ENCODE data around the gene RBSN.

Gene RBSN

DNA sequence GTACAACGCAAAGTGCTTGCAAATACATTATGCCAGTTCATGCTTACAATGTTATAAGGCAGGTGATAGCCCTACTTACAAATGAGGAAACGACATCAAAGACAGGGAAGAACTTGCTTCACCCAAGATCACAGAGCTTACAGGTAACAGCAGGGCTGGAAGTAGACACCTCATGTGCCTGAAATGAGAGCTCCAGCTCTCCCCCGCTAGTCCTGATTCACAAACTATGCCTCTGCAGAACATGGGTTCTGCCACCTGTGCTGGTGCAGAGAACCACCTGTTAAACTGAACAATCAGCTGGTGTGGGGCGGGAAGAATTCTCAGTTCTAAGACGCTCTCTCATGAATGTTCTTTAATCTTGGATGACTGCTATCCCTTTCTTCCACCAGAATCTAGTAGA lies 7.4 kb downstream of the RBSN start:
- in situ Hi-C loops (cut with HindIII; ENCODE audit: low pct_unique_long_range_greater_than_20kb, low sequenced_read_pairs): no loop called here
- DNase-seq (ENCODE audit: low read depth in 1 of 2, low spot score in 1 of 2): no peak
- no peak for TF ChIP-seq JUND (IDR thresholded peaks at IDR 0.05; ENCODE audit: low read depth)

DNA sequence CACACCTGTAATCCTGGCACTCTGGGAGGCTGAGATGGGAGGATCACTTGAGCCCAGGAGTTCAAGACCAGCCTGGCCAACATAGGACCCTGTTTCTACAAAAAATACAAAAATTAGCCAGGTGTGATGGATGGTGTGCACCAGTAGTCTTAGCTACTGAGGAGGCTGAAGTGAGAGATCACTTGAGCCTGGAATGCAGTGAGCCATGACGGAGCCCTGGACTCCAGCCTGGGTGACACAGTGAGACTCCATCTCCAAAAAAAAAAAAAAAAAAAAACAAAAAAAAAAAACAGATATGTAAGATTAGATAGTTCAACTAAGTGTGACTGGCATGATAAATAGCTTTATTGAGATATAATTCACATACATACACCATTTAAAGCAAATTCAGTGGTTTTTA lies 9.7 kb downstream of the RBSN start:
- in situ Hi-C loops (cut with HindIII; ENCODE audit: low pct_unique_long_range_greater_than_20kb, low sequenced_read_pairs): no loop called here
- DNase-seq (ENCODE audit: low read depth in 1 of 2, low spot score in 1 of 2): no peak
- no peak for TF ChIP-seq JUND (IDR thresholded peaks at IDR 0.05; ENCODE audit: low read depth)

DNA sequence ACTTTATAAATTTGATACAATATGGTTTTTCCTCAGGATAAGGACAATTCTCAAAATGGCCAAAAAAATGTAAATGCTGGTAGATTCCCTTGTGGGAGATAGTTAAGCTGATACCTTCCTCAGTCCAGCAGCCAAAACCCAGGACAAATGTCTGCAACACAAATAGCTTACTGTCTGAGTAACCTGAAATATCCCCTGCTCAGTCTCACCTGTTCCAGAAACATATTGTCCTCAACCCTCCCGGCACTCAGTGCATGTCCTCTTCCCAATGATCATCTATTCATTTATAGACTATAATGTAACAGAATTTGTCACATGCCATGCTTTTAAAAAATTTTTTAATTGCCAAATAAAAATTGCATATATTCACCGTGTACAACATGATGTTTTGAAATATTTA lies 12.2 kb downstream of the RBSN start:
- DNase-seq (ENCODE audit: low read depth in 1 of 2, low spot score in 1 of 2): no peak
- no peak for TF ChIP-seq JUND (IDR thresholded peaks at IDR 0.05; ENCODE audit: low read depth)
- in situ Hi-C loops (cut with HindIII; ENCODE audit: low pct_unique_long_range_greater_than_20kb, low sequenced_read_pairs): no loop called here

DNA sequence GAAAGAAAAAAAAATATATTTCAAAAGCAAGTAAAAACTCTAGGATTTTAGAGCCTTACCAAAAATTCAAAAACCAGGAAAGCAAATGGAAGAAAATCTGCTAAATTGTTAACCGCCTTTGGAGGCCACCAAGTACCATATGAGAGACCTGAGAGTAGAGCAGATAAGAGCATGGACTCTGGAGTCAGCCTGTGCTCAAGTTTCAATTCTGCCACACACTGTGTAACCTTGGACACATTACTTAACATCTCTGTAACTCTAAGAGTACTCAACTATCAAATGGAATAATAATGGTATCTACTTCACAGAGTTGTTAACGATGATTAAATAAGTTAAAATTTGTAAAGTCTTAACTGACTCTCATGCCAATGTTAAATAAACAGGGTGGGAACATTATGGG lies 12.7 kb downstream of the RBSN start:
- in situ Hi-C loops (cut with HindIII; ENCODE audit: low pct_unique_long_range_greater_than_20kb, low sequenced_read_pairs): no loop called here
- TF ChIP-seq JUND (IDR thresholded peaks at IDR 0.05; ENCODE audit: low read depth): no peak
- no peak for DNase-seq (ENCODE audit: low read depth in 1 of 2, low spot score in 1 of 2)

DNA sequence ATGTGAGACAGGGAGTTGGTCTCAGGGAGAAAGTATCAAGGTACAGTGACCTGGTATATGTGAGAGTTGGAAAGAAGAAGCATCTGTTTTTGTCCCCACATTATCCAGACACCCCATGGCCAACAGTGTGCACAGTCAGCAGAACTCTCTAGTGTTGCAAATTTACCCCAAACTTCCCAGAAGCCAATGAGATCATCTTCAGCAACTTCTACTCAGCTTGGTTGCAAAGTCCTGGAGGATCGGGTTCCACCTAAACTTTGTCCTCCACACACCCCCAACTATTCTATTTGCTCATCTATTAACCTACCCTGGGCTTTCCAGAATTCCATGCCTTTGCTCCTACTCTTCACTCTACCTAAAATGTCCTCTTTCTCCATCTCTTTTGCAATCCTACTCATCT lies 15.7 kb downstream of the RBSN start:
- DNase-seq (ENCODE audit: low read depth in 1 of 2, low spot score in 1 of 2): no peak
- in situ Hi-C loops (cut with HindIII; ENCODE audit: low pct_unique_long_range_greater_than_20kb, low sequenced_read_pairs): no loop called here
- TF ChIP-seq JUND (IDR thresholded peaks at IDR 0.05; ENCODE audit: low read depth): no peak

DNA sequence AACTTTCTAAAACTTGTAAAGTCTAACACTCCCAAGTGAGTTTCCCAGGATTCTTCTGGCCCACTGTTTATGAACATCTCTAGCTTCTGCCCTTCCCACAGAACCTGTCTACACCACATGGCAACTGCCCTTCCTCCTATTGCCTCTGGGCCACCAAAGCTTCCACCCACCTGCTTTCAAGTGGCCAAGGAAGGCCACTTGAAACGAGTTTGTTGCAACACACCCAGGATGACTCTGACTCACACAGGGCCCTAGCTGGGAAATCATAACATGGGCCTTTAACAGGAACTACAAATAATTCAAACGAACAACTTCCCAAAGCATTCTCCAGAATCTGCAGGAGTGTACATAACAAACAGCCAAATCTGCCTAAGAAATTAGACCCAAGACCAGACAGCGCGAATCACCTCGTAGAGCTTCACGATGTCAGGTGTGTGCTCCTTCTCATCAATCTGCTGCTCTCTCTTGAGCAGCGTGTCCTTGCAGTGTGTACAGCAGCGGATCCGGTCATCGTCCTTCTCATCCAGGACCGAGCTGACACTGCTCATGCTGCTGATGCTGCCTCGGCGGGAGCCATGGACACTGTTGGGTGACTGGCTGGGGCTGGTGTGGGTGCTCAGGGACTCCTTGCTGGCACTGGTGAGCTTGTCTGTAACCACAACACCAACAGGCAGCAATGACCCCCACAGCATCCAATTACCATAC lies 16.8 kb downstream of the RBSN start:
- in situ Hi-C loops (cut with HindIII; ENCODE audit: low pct_unique_long_range_greater_than_20kb, low sequenced_read_pairs): no loop called here
- no peak for TF ChIP-seq JUND (IDR thresholded peaks at IDR 0.05; ENCODE audit: low read depth)
- DNase-seq (ENCODE audit: low read depth in 1 of 2, low spot score in 1 of 2): no peak

DNA sequence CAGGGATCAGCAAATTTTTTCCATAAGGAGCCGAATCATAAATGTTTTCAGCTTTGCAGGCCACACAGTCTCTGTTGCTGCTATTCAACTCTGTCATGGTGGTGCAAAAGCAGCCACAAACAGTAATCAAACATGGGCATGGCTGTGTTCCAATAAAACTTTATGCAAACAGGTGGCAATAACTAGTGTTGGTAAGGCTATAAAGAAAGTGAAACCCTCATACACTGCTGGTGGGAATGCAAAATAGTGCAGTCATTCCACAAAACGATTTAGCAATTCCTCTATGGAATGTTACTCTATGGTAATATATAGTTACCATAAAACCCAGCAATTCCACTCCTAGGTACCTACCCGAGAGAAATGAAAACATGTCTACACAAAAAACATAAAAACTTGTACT lies 19.9 kb downstream of the RBSN start:
- DNase-seq (ENCODE audit: low read depth in 1 of 2, low spot score in 1 of 2): no peak
- in situ Hi-C loops (cut with HindIII; ENCODE audit: low pct_unique_long_range_greater_than_20kb, low sequenced_read_pairs): no loop called here
- no peak for TF ChIP-seq JUND (IDR thresholded peaks at IDR 0.05; ENCODE audit: low read depth)

DNA sequence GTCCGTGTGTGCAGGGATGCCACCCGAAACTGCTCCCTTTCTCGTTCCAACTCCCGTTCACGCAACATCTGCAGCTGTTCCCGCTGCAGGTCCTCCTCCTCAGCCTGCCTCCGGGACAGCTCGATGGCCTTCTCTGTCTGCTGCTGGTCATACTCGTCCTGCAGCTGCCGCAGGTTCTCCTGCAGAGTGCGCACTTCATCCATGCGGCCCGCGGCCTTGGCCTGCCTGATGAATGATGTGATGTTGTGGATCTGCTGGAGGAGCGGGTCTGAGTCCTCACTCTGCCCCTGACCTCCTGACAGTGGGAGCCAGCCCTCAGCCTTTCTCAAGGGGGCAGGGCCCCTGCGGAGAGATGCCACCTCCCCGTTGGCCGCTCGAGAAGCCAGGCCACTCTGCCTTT lies 24.4 kb downstream of the RBSN start:
- in situ Hi-C loops (cut with HindIII; ENCODE audit: low pct_unique_long_range_greater_than_20kb, low sequenced_read_pairs): no loop called here
- no peak for DNase-seq (ENCODE audit: low read depth in 1 of 2, low spot score in 1 of 2)
- no peak for TF ChIP-seq JUND (IDR thresholded peaks at IDR 0.05; ENCODE audit: low read depth)

DNA sequence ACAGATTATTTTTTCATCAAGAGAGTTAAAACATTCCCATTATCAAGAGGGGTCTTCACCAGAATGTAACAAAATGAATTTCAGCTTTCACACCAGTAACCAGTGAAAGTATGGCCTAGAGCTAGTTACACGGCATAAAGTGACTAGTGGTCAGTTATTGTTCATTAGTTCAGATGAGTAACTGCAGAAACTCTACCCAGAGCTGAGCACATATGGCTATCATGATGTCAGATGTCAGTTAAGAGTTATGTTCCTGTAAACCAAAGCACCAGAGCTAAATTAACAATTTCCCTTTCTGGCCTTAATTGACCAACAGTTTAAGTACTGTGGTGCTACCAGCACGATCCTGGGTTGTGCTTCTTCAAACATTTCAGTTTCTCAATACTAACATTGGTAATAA lies 27.2 kb downstream of the RBSN start:
- in situ Hi-C loops (cut with HindIII; ENCODE audit: low pct_unique_long_range_greater_than_20kb, low sequenced_read_pairs): no loop called here
- TF ChIP-seq JUND (IDR thresholded peaks at IDR 0.05; ENCODE audit: low read depth): no peak
- DNase-seq (ENCODE audit: low read depth in 1 of 2, low spot score in 1 of 2): no peak

DNA sequence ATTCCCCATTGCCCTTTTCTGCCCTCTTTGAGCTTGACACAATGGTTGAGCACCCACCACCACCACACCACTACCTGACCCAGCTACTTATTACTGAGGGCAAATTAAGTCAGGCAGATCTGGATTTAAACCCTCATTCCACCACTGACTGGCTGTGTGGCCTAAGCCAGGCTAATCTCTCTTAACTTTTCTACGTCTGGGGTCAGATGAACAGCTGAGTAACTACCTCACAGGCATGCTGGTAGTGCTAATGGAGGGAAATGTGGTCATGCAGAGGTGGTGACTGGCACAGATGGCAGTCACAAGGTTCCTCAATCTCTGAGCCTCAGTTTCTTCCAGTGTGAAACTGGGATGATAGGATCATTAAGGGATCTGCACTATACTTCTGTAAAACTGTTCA lies 29.5 kb downstream of the RBSN start:
- TF ChIP-seq JUND (IDR thresholded peaks at IDR 0.05; ENCODE audit: low read depth): no peak
- in situ Hi-C loops (cut with HindIII; ENCODE audit: low pct_unique_long_range_greater_than_20kb, low sequenced_read_pairs): no loop called here
- DNase-seq (ENCODE audit: low read depth in 1 of 2, low spot score in 1 of 2): no peak

DNA sequence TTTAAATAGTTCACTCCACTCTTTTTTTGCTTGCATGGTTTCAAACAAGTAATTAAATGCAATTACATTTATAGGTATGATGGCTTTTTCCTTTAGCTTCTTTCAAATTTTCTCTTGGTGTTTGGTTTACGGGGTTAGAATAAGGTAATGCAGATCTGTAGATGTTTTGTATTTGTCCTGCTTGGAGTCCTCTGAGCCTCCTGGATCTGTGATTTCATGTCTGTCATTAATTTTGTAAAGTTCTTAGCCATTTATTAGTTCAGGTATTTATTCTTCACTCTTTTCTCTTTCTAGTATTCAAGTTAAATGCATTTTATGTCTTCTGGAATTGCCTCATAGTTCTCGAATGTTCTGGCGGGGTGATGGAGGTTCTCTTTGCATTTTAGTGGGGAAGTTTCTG lies 32.5 kb downstream of the RBSN start:
- in situ Hi-C loops (cut with HindIII; ENCODE audit: low pct_unique_long_range_greater_than_20kb, low sequenced_read_pairs): no loop called here
- no peak for DNase-seq (ENCODE audit: low read depth in 1 of 2, low spot score in 1 of 2)
- TF ChIP-seq JUND (IDR thresholded peaks at IDR 0.05; ENCODE audit: low read depth): no peak

DNA sequence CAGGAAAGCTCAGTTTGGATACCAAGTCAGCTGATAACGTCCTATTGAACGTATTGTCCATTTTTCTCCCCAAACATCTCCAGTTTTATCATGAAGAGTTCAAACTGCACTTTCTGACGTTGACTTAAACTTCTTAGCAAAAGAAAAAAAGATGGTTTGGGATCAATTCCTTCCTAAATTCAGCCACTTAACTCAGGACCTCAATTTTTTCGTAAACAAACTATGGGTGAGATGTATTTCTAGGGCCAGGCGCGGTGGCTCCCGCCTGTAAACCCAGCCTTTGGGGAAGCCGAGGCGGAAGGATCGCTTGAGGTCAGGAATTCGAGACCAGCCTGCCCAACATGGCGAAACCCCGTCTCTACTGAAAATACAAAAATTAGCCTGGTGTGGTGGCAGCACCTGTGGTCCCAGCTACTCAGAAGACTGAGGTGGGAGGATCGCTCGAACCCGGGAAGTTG lies 33.4 kb downstream of the RBSN start:
- no peak for DNase-seq (ENCODE audit: low read depth in 1 of 2, low spot score in 1 of 2)
- no peak for TF ChIP-seq JUND (IDR thresholded peaks at IDR 0.05; ENCODE audit: low read depth)
- in situ Hi-C loops (cut with HindIII; ENCODE audit: low pct_unique_long_range_greater_than_20kb, low sequenced_read_pairs): no loop called here

DNA sequence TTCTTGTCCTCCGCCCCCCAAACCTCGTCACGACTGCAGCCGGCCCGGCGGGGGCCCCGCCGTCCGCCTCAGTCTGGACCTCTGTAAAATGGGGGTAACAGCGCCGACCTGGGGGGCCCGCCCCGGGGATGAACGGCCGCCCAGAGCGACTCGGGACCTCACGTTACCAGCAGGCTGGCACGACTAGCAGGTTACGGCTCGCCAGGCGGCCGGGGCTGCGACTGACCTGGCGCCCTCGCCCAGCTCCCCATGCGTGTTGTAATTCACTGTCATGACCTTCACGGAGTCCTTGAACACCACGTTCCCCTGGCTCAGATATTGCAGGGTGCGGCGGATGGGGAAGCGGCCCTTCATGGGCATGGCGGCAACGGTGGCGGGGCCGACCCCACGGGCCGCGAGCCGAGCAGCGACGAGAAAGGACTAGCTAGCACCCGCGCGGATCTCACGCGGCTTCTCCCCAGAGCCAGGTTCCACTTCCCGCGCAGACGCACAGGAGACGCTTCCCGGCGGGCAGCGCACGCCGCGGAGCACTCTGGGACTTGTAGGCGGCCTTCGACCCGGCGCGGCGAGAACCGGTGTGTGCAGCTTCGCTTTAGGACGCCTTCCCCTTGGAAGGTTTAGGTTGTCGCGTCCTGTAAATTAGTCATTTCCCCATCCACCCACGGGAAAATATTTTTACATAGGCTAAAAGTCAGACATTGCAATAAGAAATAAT lies 34.0 kb downstream of the RBSN start, which contains the start of gene MRPS25:
Gene MRPS25, minus strand, starts transcription at position 481 of the 715 bp plus-strand sequence. Its CDS starts 121 bp downstream, at position 360.
- in situ Hi-C loops (cut with HindIII; ENCODE audit: low pct_unique_long_range_greater_than_20kb, low sequenced_read_pairs): no loop called here
- peak; percentile 97 to 98 for DNase-seq (ENCODE audit: low read depth in 1 of 2, low spot score in 1 of 2)
- no peak for TF ChIP-seq JUND (IDR thresholded peaks at IDR 0.05; ENCODE audit: low read depth)

Measured in T47D (cell line).